Urothelium cell line (cell line): Measurements from ENCODE around the gene SLC9A9.

Experiments used
- DNase-seq: peaks from one replicate; pipeline ENCODE4 v3.0.0; 2011; ENCODE audit warnings: low spot score, mixed read lengths
- FAIRE-seq: peaks from 2 replicates; lab custom pipeline; 2011; peaks lifted over from hg19 to GRCh38; lab: Jason Lieb, UNC

SLC9A9 gene

GRCh38 chr3:143573610-143574303 lies 274.5 kb downstream of the SLC9A9 start:
- FAIRE-seq (no peak), DNase-seq (no peak)

DNA sequence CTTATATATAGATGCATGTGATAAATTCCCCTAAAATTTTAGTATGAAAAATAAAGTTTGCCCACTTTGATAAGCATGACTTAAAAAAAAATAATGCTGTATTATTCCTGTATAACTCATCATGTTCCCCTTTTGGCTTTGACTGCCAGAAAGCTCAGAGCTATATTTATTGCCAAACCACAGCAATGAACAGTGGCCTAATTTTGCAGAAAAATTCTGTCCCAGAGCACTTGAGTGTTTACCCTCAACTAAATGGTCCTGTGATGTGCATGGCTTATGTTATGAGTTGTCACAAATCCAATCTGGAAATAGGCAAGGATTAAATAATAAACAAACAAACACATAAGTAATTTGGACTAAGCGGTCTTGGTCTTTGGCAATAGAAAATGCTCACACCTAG lies 276.7 kb downstream of the SLC9A9 start:
- DNase-seq (no peak), FAIRE-seq (no peak)

GRCh38 chr3:143567823-143568222 lies 280.4 kb downstream of the SLC9A9 start:
- DNase-seq (no peak), FAIRE-seq (no peak)

DNA sequence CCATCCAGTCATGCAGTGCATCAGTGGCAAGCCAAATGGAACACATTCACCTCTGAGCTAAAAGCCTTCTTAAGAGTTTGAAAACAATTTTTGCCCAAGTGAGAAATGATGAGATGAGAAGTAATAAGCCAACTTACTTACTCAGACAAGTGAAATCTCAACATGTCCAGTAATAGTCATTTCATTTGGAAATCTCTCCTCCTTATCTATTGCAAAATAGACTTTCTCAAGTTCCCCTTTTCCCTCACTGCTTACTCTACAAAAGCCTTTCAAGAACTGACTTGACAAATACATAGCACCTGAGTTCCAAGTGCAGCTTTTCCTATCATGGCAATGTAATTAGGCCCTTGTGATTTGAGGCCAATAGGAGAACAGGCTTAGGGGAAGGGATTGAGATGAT lies 282.3 kb downstream of the SLC9A9 start:
- FAIRE-seq (no peak), DNase-seq (no peak)

GRCh38 chr3:143563786-143564185 lies 284.5 kb downstream of the SLC9A9 start:
- FAIRE-seq = no peak
- DNase-seq = no peak

GRCh38 chr3:143562789-143563188 lies 285.5 kb downstream of the SLC9A9 start:
- no peak for FAIRE-seq
- DNase-seq = no peak

DNA sequence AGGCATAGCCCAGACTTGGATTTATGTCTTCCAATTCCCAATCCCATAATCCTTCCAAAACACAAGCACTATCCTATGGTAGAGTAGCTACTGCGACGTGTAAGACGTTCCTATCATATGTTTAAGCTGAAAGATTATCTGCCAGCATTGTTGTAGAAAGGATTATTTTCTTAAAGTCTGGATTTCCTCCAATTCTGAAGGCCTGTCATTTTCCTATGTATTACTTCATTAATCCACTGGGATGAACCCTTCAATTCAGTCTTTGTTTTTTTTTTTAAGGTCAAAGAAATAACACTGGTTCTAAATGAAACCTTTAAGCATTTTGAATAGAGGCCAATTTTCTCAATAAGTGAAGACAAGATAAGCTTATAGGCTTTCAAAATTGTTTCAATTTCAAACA lies 289.0 kb downstream of the SLC9A9 start:
- DNase-seq (no peak), FAIRE-seq (no peak)

DNA sequence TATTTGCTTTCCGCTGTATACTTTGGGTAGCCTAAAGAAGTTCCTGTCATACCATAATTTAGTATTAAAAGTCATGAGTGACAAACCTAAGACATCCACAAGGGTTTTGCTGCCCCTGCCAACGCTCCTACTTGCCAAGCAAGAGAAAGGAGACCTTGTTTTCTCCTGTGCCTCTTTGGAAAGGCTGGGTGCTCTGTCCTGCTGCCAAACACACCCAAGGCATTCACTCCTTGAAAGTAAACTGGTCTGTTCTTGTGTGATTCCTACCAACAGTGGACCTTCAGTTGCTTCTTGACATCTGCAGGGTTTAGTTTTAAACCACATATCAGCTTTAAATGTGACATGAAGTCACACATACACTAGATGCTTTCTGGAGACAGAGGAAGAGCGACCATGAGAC lies 295.4 kb downstream of the SLC9A9 start:
- DNase-seq (no peak), FAIRE-seq (no peak)

DNA sequence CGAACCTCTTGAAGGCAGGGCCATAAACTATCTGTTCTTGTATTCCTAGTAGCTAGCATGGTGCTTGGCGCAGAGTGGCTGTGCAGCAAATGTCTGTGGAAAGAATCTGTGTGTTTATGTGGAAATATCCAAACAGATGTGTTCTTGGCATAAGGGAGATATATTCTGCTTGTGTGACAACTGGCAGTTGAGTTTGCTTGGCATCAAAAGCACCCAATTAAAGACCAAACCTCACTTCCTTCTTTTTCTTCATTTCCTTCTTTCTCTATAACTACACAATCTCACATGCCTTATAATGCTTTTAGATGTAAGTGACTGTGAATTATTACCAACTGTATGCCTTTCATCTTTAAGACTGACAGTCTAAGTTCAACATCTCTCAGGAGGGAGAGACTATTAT lies 296.5 kb downstream of the SLC9A9 start:
- no peak for DNase-seq
- FAIRE-seq = no peak

GRCh38 chr3:143548861-143549497 lies 299.3 kb downstream of the SLC9A9 start:
- DNase-seq (no peak), FAIRE-seq (no peak)

GRCh38 chr3:143548393-143548792 lies 299.9 kb downstream of the SLC9A9 start:
- no peak for FAIRE-seq

GRCh38 chr3:143538577-143538981 lies 309.7 kb downstream of the SLC9A9 start:
- no peak for FAIRE-seq

More at GRCh38 chr3:143548393-143548792, 299.9 kb downstream of the SLC9A9 start:
- DNase-seq = no peak

GRCh38 chr3:143538061-143538460 lies 310.2 kb downstream of the SLC9A9 start:
- no peak for DNase-seq
- no peak for FAIRE-seq

More at GRCh38 chr3:143538577-143538981, 309.7 kb downstream of the SLC9A9 start:
- DNase-seq = no peak

GRCh38 chr3:143536817-143537535 lies 311.3 kb downstream of the SLC9A9 start:
- DNase-seq = no peak
- no peak for FAIRE-seq

- FAIRE-seq = no peak
- no peak for DNase-seq
Measured at GRCh38 chr3:143535994-143536784, 312.1 kb downstream of the SLC9A9 start.

DNA sequence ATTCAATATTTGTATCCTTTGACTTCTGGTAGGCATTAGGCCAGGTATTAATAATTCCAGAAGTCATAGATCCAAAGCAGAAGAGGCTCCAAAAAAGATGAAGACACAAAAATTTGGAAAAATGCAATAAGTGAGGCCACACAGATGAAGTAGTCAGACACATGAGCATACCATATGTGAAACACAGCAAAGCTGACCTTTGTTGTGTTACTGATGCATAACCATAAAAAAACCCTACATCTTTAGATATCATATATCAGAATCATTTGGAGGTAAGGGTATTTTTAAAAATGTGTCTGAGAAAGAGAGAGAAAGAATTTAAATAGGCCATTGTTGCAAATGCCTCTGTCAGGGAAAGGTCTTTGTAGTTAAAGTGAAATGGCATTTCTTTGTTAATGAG lies 314.9 kb downstream of the SLC9A9 start:
- FAIRE-seq (no peak), DNase-seq (no peak)

GRCh38 chr3:143532091-143532490 lies 316.2 kb downstream of the SLC9A9 start:
- no peak for FAIRE-seq

DNA sequence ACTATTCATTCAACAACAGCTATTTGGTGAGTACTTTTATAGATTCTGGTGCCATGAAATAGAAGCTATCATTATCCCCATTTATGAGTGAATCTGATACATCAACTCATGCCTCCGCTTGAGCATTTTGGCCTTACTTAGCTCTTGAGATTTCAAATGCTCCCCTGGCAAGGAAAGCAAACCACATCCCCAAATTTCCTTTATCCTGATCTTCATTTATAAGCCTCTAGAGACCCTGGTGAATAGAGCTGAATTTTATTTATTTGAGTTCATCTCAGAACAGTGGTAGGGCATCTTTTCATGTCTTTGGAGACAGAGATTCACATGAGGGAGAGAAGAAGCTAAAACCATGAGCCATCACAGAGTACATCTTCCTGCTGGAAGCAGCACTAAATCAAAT lies 317.2 kb downstream of the SLC9A9 start:
- no peak for DNase-seq
- no peak for FAIRE-seq

More at GRCh38 chr3:143532091-143532490, 316.2 kb downstream of the SLC9A9 start:
- DNase-seq = no peak

GRCh38 chr3:143529798-143530197 lies 318.5 kb downstream of the SLC9A9 start:
- DNase-seq (no peak), FAIRE-seq (no peak)

GRCh38 chr3:143529018-143529478 lies 319.2 kb downstream of the SLC9A9 start:
- no peak for FAIRE-seq
- no peak for DNase-seq

DNA sequence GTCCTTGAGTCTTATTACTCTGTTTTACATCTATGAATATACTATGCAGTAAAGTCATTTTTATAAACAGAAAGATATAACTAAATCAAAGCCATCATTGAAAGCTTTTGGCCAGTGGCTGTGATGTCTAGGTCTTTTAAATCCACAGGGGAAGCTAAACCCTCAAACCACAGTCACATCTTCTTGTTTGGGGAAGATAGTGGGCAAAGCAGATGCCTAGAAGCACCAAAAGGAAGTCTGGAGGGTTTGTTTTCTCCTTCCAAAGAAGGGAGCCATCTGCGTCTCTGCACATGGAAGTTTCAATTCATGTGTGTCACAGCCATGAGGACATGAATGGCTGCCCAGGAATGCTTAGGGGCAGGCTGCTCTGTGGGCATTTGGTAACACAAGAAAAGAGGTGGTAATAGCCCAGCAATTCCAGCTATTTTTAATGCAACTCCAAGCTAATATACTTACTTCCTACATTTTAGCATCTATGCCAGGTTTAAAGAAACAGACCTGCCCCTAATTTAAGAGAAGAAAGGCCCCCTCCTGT lies 322.2 kb downstream of the SLC9A9 start:
- no peak for DNase-seq
- no peak for FAIRE-seq
